ENCODE measurements around the gene VAPB. TPM values are rescaled to one million over a fixed set of nuclear protein-coding genes. Genes with fewer than 3 reads are reported as not detected.

The VAPB gene
- total and polyA plus RNA-seq, 2 of the 4 experiments (the other 2 are of a cell fraction), result 9.1 to 26.0 TPM

DNA sequence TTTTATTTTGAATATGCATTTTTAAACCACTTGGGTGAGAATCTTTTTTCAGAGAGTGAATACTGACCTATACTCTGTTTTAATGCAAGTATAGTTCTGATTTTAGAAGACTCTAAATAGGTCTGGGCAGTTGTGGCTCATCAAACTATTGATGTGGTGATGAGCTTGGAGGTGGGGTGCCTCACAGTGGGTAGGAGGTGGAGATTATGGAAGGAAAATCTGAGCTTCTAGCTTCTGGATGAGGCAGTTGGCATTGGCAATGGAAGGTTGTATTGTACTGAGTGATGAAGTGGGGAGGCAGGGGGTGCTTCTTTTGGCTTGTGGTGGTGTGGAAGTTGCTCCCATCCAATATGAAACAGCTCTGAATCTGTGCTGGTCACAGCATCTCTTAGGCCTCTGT lies 52.7 kb downstream of the VAPB start:
- Histone ChIP-seq H3K4me3 (ENCODE audit: insufficient read depth, low read depth, low read length) (no peak overlapping the region), H4K8ac (ENCODE audit: low read depth in 2 of 2, low read length in 2 of 2) (no peak overlapping the region), H2BK120ac (ENCODE audit: low read depth, low read length) (no peak overlapping the region), H3K14ac (replicated peaks; ENCODE audit: low read depth, low read length) (no peak overlapping the region), H3K79me1 (ENCODE audit: low read depth in 1 of 2, low read length in 2 of 2) (peaks cover 38 to 76% of the 10 kb centered on the region in 2 experiments), H2BK20ac (ENCODE audit: low read depth, low read length) (no peak overlapping the region), H2AFZ (replicated peaks; ENCODE audit: low read length, poor library complexity) (no peak overlapping the region), H3K56ac (ENCODE audit: extremely low read depth, insufficient read depth, low read length) (no peak overlapping the region), H2BK5ac (ENCODE audit: low read depth, low read length, poor library complexity, severe bottlenecking) (no peak overlapping the region), H2AK5ac (ENCODE audit: low read depth, low read length) (no peak overlapping the region), H3K27me3 (ENCODE audit: control insufficient read depth, insufficient read depth, low read length) (no peaks in the 10 kb centered on the region), H3K4ac (ENCODE audit: low read depth, low read length) (no peak overlapping the region), H3K18ac (ENCODE audit: low read depth, low read length) (no peak overlapping the region), H3K23ac (ENCODE audit: low read depth, low read length) (0 out of 2 replicates have a peak overlapping the region, but pooled peaks have one; percentile 3), H3K9ac (ENCODE audit: low read depth, low read length) (no peak overlapping the region), H3K9me1 (ENCODE audit: insufficient read depth, low read length) (peaks cover 22% of the 10 kb centered on the region), H2BK15ac (ENCODE audit: low read depth, low read length) (no peak overlapping the region), H4K91ac (ENCODE audit: insufficient read depth, low read depth, low read length) (no peak overlapping the region), H3K27ac (ENCODE audit: insufficient read depth, low read length) (no peak overlapping the region), H3K9me3 (ENCODE audit: control insufficient read depth, insufficient read depth, low read length) (no peaks in the 10 kb centered on the region), H3K36me3 (ENCODE audit: control insufficient read depth, insufficient read depth, low read length) (peaks cover 42% of the 10 kb centered on the region), H2AK9ac (replicated peaks; ENCODE audit: low read depth, low read length, poor library complexity) (no peak overlapping the region), H4K20me1 (ENCODE audit: insufficient read depth, low read length) (peaks cover 29% of the 10 kb centered on the region; the same call in 1 of the 2 replicates), H3K4me2 (ENCODE audit: low read depth, low read length) (no peak overlapping the region), H4K5ac (ENCODE audit: low read depth, low read length) (no peak overlapping the region), H3K4me1 (ENCODE audit: control insufficient read depth, insufficient read depth, low read length) (0 out of 2 replicates have a peak, but pooled peaks cover 1% of the 10 kb centered on the region)
- TF ChIP-seq POLR2A (IDR thresholded peaks at IDR 0.05; ENCODE audit: low read depth, low read length) (no peak), SMC3 (IDR thresholded peaks at IDR 0.05; ENCODE audit: low read depth, low read length) (no peak), BHLHE40 (IDR thresholded peaks at IDR 0.05; ENCODE audit: low read depth, low read length) (no peak)
- ChIA-PET POLR2A (ENCODE audit: unreplicated experiment) (no interaction called here), CTCF (no interaction called here)
- intact Hi-C loops (cut with micrococcal nuclease), result loop anchor here (5.0 kb wide), 1 partner anchor 34 kb away; no protein-coding TSS in a partner anchor
- dilution Hi-C loops (cut with HindIII; ENCODE audit: low sequenced_read_pairs, unreplicated experiment), result no loop called here
- ATAC-seq (ENCODE audit: low read depth) (no peak), DNase-seq (no peak)
- in situ Hi-C loops (cut with MboI; ENCODE audit: low sequenced_read_pairs), result no loop called here
- BruUV-seq (replicated peaks), result no TSS peak

Data from IMR-90 (cell line).